Glutamatergic neuron (in vitro differentiated cells): Measurements from ENCODE around the gene DOCK7. TPM values are rescaled to one million over a fixed set of nuclear protein-coding genes. Genes with fewer than 3 reads are reported as not detected.

Source experiments
- DNase-seq: peaks from one replicate; pipeline ENCODE4 v3.0.0; 2022
- H3K27ac Mint-ChIP-seq: one replicate; pipeline ENCODE4 v1.8.0; 2020; ENCODE audit warnings: mild to moderate bottlenecking, mixed read lengths, inconsistent platforms; ENCODE audit not compliant: unreplicated experiment
- H3K27me3 Mint-ChIP-seq: one replicate; pipeline ENCODE4 v1.8.0; 2020; ENCODE audit warnings: mild to moderate bottlenecking, moderate library complexity, mixed read lengths, inconsistent platforms; ENCODE audit not compliant: unreplicated experiment
- H3K36me3 Mint-ChIP-seq: one replicate; pipeline ENCODE4 v1.8.0; 2020; ENCODE audit warnings: mild to moderate bottlenecking, mixed read lengths, inconsistent platforms; ENCODE audit not compliant: unreplicated experiment
- H3K4me1 Mint-ChIP-seq: one replicate; pipeline ENCODE4 v1.8.0; 2020; ENCODE audit warnings: mild to moderate bottlenecking, low read depth, mixed read lengths, inconsistent platforms; ENCODE audit not compliant: unreplicated experiment
- H3K4me3 Mint-ChIP-seq: one replicate; pipeline ENCODE4 v1.8.0; 2020; ENCODE audit warnings: mild to moderate bottlenecking, mixed read lengths, inconsistent platforms; ENCODE audit not compliant: unreplicated experiment
- H3K9me3 Mint-ChIP-seq: one replicate; pipeline ENCODE4 v1.8.0; 2020; ENCODE audit warnings: mild to moderate bottlenecking, moderate library complexity, mixed read lengths, inconsistent platforms; ENCODE audit not compliant: unreplicated experiment
- CTCF ChIP-seq: fragments of 200-600 bp; sonication (generic); IDR thresholded peaks from one replicate; pipeline ENCODE4 v1.5.0; 2021; ENCODE audit not compliant: partially characterized antibody, unreplicated experiment
- total RNA-seq: library from RNA; stranded (reverse); fragmentation: NEBNext Ultra II Directional; extraction: Animal tissue kit (Norgen Biotek cat#: 25700); gene quantifications from one replicate; pipeline ENCODE4 v1.2.1, GENCODE V29; 2021; ENCODE audit not compliant: unreplicated experiment

DOCK7 gene
- total RNA-seq, 1 donor from 2014 or later = 70.8 TPM

- peaks cover 3% of the 10 kb centered on the region for H3K27me3 Mint-ChIP-seq
- no peak overlapping the region for H3K27ac Mint-ChIP-seq
- no peak for TF ChIP-seq CTCF
- no peak for DNase-seq
- peaks cover 2% of the 10 kb centered on the region for H3K9me3 Mint-ChIP-seq
- H3K4me3 Mint-ChIP-seq = no peak overlapping the region
- no peaks in the 10 kb centered on the region for H3K4me1 Mint-ChIP-seq
- H3K36me3 Mint-ChIP-seq = no peaks in the 10 kb centered on the region
Measured at GRCh38 chr1:62426237-62426636, 261.9 kb downstream of the DOCK7 start.

- Mint-ChIP-seq H3K27ac (no peak overlapping the region), H3K36me3 (no peaks in the 10 kb centered on the region), H3K4me1 (no peaks in the 10 kb centered on the region)
Measured at GRCh38 chr1:62425041-62425440, 263.1 kb downstream of the DOCK7 start.

GRCh38 chr1:62424411-62424810, 263.8 kb downstream of the DOCK7 start:
- H3K27me3 Mint-ChIP-seq = peaks cover 3% of the 10 kb centered on the region
- no peaks in the 10 kb centered on the region for H3K36me3 Mint-ChIP-seq
- H3K27ac Mint-ChIP-seq = no peak overlapping the region

More at GRCh38 chr1:62425041-62425440, 263.1 kb downstream of the DOCK7 start:
- no peak for TF ChIP-seq CTCF
- Mint-ChIP-seq H3K9me3 (peaks cover 2% of the 10 kb centered on the region), H3K27me3 (peaks cover 3% of the 10 kb centered on the region), H3K4me3 (no peak overlapping the region)
- no peak for DNase-seq

GRCh38 chr1:62423580-62424242, 264.5 kb downstream of the DOCK7 start:
- Mint-ChIP-seq H3K27ac (no peak overlapping the region), H3K27me3 (peaks cover 3% of the 10 kb centered on the region), H3K4me1 (no peaks in the 10 kb centered on the region), H3K9me3 (peaks cover 2% of the 10 kb centered on the region), H3K4me3 (no peak overlapping the region), H3K36me3 (no peaks in the 10 kb centered on the region)
- no peak for TF ChIP-seq CTCF
- DNase-seq = no peak

More at GRCh38 chr1:62424411-62424810, 263.8 kb downstream of the DOCK7 start:
- DNase-seq = no peak
- no peak overlapping the region for H3K4me3 Mint-ChIP-seq
- no peak for TF ChIP-seq CTCF
- H3K9me3 Mint-ChIP-seq = peaks cover 2% of the 10 kb centered on the region
- no peaks in the 10 kb centered on the region for H3K4me1 Mint-ChIP-seq

GRCh38 chr1:62420214-62420613, 268.0 kb downstream of the DOCK7 start:
- DNase-seq = no peak
- no peaks in the 10 kb centered on the region for H3K4me1 Mint-ChIP-seq
- H3K27ac Mint-ChIP-seq = no peak overlapping the region
- no peak overlapping the region for H3K4me3 Mint-ChIP-seq
- H3K27me3 Mint-ChIP-seq = peaks cover 4% of the 10 kb centered on the region
- peaks cover 2% of the 10 kb centered on the region for H3K9me3 Mint-ChIP-seq
- TF ChIP-seq CTCF = no peak
- no peaks in the 10 kb centered on the region for H3K36me3 Mint-ChIP-seq
